Suprapubic skin (tissue), 3 donors: ENCODE results near the gene DCDC2B.

Experiments used
- EP300 ChIP-seq: sonication (generic); formaldehyde crosslinking; IDR thresholded peaks from one replicate; pipeline ENCODE4 v1.6.1; 2017; ENCODE audit warnings: antibody characterized with exemption
- POLR2A ChIP-seq, 2 donors: fragments of 450-650 bp; IDR thresholded peaks; one replicate each; pipeline ENCODE4 v1.6.1; 2017; ENCODE audit warnings: antibody characterized with exemption in 2 of 2, mild to moderate bottlenecking in 2 of 2, moderate library complexity in 2 of 2
- TF ChIP-seq, protein P1 (sequence below), 2 donors: fragments of 200-600 bp in 1 of 2; fragments of 450-650 bp in 1 of 2; sonication (generic) in 1 of 2; IDR thresholded peaks; one replicate each; pipeline ENCODE4 v1.5.1; 2016 to 2019; ENCODE audit warnings: antibody characterized with exemption in 2 of 2, mild to moderate bottlenecking in 1 of 2, moderate library complexity in 1 of 2

DNA sequence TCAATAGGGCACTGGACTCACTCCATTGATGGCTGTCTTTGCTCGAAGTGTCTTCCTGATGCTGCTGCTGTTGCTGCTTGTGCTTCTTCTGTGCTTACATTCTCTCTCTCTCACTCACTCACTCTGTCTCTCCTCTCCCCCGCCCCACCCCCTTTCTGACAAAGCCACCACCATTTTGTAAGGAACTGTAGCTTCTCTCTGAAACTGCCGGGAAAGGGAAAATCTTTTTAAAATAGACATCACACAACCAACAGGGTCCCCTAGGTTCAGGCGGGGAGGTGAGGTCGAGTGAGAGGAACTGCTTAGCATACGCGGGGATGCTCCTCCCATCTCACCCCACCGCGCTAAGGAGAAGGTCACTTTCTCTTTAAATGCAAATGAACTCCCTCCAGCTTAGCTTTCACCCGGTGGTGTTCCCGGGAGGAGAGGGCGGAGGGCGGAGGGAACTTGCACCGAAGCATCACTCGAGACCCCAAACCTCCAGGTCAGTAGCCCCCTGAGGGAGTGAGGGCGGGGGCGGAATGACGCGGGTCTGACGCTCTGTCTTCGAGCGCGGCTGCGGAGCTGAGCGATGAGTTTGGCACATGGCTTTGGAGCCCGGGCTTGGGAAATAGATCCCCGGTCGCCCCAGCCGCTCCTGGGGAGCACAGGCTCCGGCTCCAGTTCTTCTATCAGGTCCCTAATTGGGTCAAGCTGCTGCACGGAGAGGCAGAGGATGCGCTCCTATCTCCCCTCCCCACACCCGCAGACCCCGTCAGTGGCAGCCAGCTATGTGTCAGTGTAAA, 8.5 kb upstream of the DCDC2B start, which contains the start of gene CCDC28B:
- TF ChIP-seq, protein P1, sequence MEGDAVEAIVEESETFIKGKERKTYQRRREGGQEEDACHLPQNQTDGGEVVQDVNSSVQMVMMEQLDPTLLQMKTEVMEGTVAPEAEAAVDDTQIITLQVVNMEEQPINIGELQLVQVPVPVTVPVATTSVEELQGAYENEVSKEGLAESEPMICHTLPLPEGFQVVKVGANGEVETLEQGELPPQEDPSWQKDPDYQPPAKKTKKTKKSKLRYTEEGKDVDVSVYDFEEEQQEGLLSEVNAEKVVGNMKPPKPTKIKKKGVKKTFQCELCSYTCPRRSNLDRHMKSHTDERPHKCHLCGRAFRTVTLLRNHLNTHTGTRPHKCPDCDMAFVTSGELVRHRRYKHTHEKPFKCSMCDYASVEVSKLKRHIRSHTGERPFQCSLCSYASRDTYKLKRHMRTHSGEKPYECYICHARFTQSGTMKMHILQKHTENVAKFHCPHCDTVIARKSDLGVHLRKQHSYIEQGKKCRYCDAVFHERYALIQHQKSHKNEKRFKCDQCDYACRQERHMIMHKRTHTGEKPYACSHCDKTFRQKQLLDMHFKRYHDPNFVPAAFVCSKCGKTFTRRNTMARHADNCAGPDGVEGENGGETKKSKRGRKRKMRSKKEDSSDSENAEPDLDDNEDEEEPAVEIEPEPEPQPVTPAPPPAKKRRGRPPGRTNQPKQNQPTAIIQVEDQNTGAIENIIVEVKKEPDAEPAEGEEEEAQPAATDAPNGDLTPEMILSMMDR (IDR thresholded peaks at IDR 0.05): no peak
- no peak for TF ChIP-seq EP300
- TF ChIP-seq POLR2A (IDR thresholded peaks at IDR 0.05): peak in 1 of 2 donors; percentile 38
